ENCODE results near the gene RALGPS2. TPM values are rescaled to one million over a fixed set of nuclear protein-coding genes. Genes with fewer than 3 reads are reported as not detected.

RALGPS2 gene
- total and polyA plus RNA-seq, 2 of the 8 experiments (the other 6 are each of a cell fraction or from before 2014, with no cell fraction given) = 6.7 to 38.0 TPM

DNA sequence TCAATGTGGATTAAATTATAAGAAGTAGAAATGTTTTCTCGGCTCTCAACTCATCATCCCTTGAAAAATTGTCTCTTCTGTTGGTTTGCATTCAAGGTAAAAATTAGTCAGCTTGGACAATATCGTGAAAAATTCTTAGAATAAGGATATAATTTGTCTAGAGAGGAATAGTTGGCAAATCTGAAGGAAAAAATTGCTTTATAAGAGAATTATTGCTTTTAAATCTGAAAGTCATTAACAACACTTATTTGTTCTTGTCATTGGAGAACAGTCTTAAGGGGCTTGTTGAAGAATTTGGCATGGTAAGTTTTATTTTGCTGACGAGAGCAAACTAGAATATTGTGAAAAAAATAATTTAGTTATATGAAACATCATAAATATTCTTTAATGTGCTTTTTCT, 119.4 kb downstream of the RALGPS2 start:
- no peaks in the 10 kb centered on the region for H3K79me2 ChIP-seq (ENCODE audit: control insufficient read depth in 1 of 2, insufficient read depth in 2 of 2, low read length in 2 of 2)
- H3K23me2 ChIP-seq (ENCODE audit: low read depth, low read length) = no peaks in the 10 kb centered on the region
- no peaks in the 10 kb centered on the region for H3K79me1 ChIP-seq (ENCODE audit: low read depth, low read length)
- no peak overlapping the region for H2BK5ac ChIP-seq (ENCODE audit: low read depth, low read length)
- H2BK12ac ChIP-seq (ENCODE audit: low read depth, low read length) = no peak overlapping the region
- no peak overlapping the region for H2BK15ac ChIP-seq (ENCODE audit: low read length)
- H3K56ac ChIP-seq (replicated peaks; ENCODE audit: insufficient read length, low read depth, low read length) = no peak overlapping the region
- H2BK20ac ChIP-seq (ENCODE audit: low read length) = no peak overlapping the region
- 94% methylated on average over 3 of the region's 3 CpGs; no CpG with 5 or more reads in 1 of the 2 experiments for WGBS, 2 experiments (ENCODE audit: extremely low coverage in 1 of 2, insufficient coverage in 1 of 2, insufficient read length in 1 of 2, insufficient replicate concordance in 2 of 2, low coverage in 1 of 2, low lambda C conversion rate in 2 of 2, missing lambda C conversion rate in 1 of 2)
- no peak overlapping the region for H3K4me2 ChIP-seq (ENCODE audit: insufficient read depth in 1 of 2, low read depth in 2 of 2, low read length in 2 of 2)
- no peak overlapping the region for H3K4ac ChIP-seq (replicated peaks; ENCODE audit: insufficient read length, low read depth, low read length)
- H4K5ac ChIP-seq (ENCODE audit: insufficient read length, low read depth, low read length) = no peak overlapping the region
- no peaks in the 10 kb centered on the region for H4K20me1 ChIP-seq (replicated peaks in 1 of 2; ENCODE audit: control insufficient read depth in 1 of 2, insufficient read depth in 2 of 2, low read length in 2 of 2)
- no peaks in the 10 kb centered on the region for H3K4me1 ChIP-seq (replicated peaks in 1 of 4; ENCODE audit: control insufficient read depth in 3 of 4, insufficient read depth in 4 of 4, low read length in 3 of 4)
- H3K18ac ChIP-seq (ENCODE audit: extremely low read depth, low read length) = no peak overlapping the region
- H3K9ac ChIP-seq (replicated peaks in 1 of 4; ENCODE audit: extremely low read depth in 1 of 4, low read depth in 3 of 4, low read length in 3 of 4) = no peak overlapping the region
- ChIA-PET POLR2A (ENCODE audit: partially characterized antibody) (no interaction called here), CTCF (ENCODE audit: partially characterized antibody) (no interaction called here)
- FAIRE-seq = no peak
- H2BK120ac ChIP-seq (replicated peaks; ENCODE audit: low read depth, low read length) = no peak overlapping the region
- no peaks in the 10 kb centered on the region; a peak in 1 of 8 replicates for H3K36me3 ChIP-seq (ENCODE audit: control insufficient read depth in 2 of 4, insufficient read depth in 4 of 4, low read length in 3 of 4)
- H4K8ac ChIP-seq (ENCODE audit: extremely low read depth, insufficient read depth, low read length) = no peak overlapping the region
- no peak overlapping the region for H2AK5ac ChIP-seq (ENCODE audit: low read depth, low read length)
- H3K4me3 ChIP-seq (ENCODE audit: extremely low read depth in 1 of 4, insufficient read depth in 2 of 4, low read depth in 3 of 4, low read length in 4 of 4) = no peak overlapping the region
- no peak overlapping the region for H3K23ac ChIP-seq (ENCODE audit: insufficient read length)
- no peaks in the 10 kb centered on the region for H3K27me3 ChIP-seq (replicated peaks in 1 of 4; ENCODE audit: control insufficient read depth in 3 of 4, extremely low read depth in 1 of 4, insufficient read depth in 3 of 4, low read length in 3 of 4)
- TF ChIP-seq GABPA (IDR thresholded peaks at IDR 0.05; ENCODE audit: borderline replicate concordance, insufficient read depth, low read length) = no peak
- no peak for TF ChIP-seq BRCA1 (IDR thresholded peaks at IDR 0.05; ENCODE audit: low read depth, low read length)
- TF ChIP-seq RAD21 (IDR thresholded peaks at IDR 0.05 in 1 of 2, conservative IDR thresholded peaks at IDR 0.05 in 1 of 2; ENCODE audit: low read depth in 2 of 2, low read length in 2 of 2) = no peak
- TF ChIP-seq GTF2F1 (IDR thresholded peaks at IDR 0.05; ENCODE audit: borderline replicate concordance, low read depth, low read length) = no peak
- no peaks in the 10 kb centered on the region for H3K9me3 ChIP-seq (ENCODE audit: insufficient read depth in 2 of 2, low read depth in 1 of 2, low read length in 1 of 2)
- no peak for DNase-seq (ENCODE audit: low read depth in 1 of 2, low spot score in 2 of 2)
- H3K14ac ChIP-seq (ENCODE audit: insufficient read length) = no peak overlapping the region
- no peak overlapping the region for H2AFZ ChIP-seq (ENCODE audit: low read length)
- H4K91ac ChIP-seq (replicated peaks; ENCODE audit: insufficient read length, low read length) = no peak overlapping the region
- no peak overlapping the region for H3K27ac ChIP-seq (ENCODE audit: low read depth, low read length)
